GM13977 (cell line): ENCODE data around the gene CUL3.
"Not testable (repeated sequence)": the region's sequence is repeated elsewhere in the genome, so short reads cannot be mapped to it uniquely, and the experiment has no call there.

Source experiments
- DNase-seq: peaks from one replicate; pipeline ENCODE4 v3.0.0; 2012; ENCODE audit warnings: low spot score
- in situ Hi-C: fragments of 300-500 bp; cut with MboI; formaldehyde crosslinking; loops from one replicate; pipeline ENCODE4 v1.12.0; 2022; ENCODE audit warnings: low sequenced_read_pairs, low pct_unique_long_range_greater_than_20kb, mixed read lengths, inconsistent platforms; ENCODE audit not compliant: unreplicated experiment
- TF ChIP-seq, protein P1 (sequence below): IDR thresholded peaks from 2 replicates; pipeline ENCODE4 v1.5.1; 2012; ENCODE audit warnings: mild to moderate bottlenecking, control low read depth; ENCODE audit not compliant: insufficient read depth; ENCODE audit errors: extremely low read depth, missing control alignments

The CUL3 gene

DNA sequence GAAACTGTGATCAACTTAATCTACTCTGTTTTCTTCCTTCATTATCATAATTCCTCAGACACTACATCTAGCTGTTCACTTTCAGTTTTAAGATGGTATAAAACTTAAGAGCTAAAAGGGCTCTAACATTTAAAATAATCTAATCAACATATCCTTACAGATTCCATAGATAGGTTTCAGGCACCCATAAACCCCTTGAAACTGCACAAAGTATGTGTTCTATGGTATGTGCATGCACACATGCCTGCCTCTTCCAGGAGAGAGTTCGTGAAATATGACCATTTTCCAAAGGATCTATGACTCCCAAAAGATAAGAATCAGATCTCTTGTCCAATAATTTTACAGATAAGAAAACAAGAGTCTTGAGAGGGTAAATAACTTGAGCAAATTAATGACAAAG lies 59.4 kb downstream of the CUL3 start:
- TF ChIP-seq, protein P1, sequence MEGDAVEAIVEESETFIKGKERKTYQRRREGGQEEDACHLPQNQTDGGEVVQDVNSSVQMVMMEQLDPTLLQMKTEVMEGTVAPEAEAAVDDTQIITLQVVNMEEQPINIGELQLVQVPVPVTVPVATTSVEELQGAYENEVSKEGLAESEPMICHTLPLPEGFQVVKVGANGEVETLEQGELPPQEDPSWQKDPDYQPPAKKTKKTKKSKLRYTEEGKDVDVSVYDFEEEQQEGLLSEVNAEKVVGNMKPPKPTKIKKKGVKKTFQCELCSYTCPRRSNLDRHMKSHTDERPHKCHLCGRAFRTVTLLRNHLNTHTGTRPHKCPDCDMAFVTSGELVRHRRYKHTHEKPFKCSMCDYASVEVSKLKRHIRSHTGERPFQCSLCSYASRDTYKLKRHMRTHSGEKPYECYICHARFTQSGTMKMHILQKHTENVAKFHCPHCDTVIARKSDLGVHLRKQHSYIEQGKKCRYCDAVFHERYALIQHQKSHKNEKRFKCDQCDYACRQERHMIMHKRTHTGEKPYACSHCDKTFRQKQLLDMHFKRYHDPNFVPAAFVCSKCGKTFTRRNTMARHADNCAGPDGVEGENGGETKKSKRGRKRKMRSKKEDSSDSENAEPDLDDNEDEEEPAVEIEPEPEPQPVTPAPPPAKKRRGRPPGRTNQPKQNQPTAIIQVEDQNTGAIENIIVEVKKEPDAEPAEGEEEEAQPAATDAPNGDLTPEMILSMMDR: no peak
- in situ Hi-C loops: no loop called here
- no peak for DNase-seq

DNA sequence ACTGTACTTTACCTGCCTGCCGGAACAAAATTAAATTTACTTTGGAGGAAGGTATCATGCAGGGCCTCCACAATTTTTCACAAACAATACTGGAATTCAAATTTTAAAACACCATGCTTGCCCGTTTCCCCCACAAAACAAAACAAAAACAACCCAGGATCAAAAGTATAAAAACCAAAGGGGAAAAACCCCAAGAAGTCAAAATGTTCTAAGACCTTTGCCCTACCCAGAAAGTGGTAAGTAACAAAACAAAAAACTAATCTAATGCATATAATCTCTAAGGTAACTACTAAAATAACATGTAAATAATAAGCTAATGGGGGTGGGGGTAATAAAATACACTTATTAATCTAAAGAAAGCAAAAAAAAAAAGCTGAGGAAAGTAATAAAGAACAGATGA lies 60.5 kb downstream of the CUL3 start:
- TF ChIP-seq, protein P1: no peak
- in situ Hi-C loops: no loop called here

DNA sequence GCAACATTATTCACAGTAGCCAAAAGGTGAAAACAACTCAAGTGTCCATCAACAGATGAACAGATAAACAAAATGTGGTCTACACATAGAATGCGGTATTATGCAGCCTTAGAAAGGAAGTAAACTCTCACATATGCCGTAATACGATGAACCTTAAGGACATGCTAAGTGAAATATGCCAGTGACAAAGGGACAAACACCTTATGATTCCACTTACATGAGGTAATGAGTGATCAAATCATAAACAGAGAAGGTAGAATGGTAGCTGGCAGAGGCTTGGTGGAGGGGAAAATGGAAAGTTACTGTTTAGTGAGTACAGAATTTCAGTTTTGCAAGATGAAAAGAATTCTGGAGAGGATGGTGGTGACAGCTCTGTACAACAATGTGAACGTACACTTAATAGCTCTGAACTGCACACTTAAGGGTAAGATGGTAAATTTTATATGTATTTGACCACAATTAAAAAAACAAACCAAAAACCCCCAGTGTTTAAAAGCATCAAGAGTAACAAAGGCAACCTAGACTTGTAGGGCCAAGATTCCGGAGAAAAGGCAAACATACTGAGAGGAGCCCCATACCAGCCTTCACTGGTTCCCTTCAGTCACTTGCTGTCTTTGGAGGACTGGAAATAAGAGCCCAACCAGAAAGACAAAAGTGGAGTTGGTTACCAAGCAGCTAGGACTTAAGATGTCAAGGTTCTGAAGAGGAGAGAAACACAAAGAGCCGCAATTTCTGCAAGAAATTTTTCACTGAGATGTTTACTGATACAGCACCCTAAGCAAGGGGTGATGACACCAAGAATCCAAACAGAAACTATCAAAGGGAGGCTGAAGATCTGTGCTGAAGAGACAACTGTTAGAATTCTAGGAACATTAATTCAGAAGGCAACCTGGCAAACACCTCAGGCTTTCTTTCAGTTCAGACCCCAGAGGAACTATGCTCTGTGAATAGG lies 61.3 kb downstream of the CUL3 start:
- DNase-seq: no peak
- TF ChIP-seq, protein P1: no peak
- in situ Hi-C loops: no loop called here

More for the DNA sequence above, 60.5 kb downstream of the CUL3 start:
- no peak for DNase-seq

DNA sequence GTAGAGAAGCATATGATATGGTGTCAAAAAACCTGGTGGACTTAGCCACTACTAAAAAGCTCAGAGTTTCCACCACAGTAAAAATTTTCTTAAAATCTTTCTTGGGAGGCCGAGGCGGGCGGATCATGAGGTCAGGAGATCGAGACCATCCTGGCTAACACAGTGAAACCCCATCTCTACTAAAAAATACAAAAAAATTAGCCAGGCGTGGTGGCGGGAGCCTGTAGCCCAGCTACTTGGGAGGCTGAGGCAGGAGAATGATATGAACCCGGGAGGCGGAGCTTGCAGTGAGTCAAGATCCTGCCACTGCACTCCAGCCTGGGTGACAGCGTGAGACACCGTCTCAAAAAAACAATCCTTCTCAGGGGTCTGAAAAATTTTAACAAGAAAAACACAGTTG lies 62.7 kb downstream of the CUL3 start:
- in situ Hi-C loops, DNase-seq: not testable (repeated sequence)

DNA sequence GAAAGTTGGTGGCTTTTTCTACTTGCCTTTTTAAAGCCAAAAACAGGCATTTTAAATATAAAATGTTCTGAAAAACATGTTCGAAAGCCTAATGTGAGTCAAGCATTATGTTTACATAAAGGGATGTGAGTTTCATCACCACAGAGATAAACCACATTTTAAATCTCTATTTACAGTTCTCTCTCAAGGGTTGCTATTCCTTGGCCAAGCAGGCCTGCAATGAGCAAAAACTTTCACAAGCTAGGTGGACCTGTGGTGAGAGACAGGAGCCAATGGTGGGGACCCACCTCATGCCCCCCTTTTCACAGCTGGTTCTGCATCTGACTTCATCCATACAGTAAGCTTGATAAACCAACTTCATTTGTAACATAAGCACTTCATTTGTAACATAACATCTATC lies 65.1 kb downstream of the CUL3 start:
- in situ Hi-C loops: no loop called here
- TF ChIP-seq, protein P1: no peak
- DNase-seq: peak; percentile 34

DNA sequence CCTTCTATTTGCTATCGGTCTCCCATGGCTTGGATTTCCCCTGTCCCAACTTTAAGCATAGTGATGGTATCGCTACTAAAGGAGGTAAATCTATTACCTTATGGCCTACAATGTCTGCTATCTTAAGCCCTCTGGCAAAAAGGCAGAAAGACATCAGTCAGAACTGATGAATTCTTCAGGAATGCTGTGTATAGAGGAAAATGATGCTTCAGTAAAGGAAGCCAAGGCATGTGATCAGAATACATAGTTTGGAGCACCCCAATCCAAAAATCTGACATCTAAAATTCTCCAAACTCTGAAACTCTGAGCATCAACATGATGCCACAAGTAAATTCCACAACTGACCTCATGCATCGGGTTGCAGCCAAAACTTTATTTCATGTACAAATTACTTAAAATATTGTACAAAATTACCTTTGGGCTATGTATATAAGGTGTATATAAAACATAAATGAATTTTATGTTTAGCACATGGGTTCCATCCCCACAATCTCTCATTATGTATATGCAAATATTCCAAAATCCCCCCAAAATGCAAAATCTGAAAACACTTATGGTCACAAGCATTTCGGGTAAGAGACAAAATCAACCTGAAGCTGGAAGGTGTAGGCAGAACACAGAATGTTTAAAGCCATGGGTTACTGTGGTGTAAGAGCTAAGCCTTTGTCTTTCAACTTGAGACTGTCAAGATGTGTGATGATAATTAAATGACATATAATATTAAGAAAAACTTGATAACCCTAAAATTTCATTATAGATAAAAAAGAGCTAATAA lies 66.2 kb downstream of the CUL3 start:
- in situ Hi-C loops: no loop called here
- TF ChIP-seq, protein P1: no peak
- DNase-seq: no peak

DNA sequence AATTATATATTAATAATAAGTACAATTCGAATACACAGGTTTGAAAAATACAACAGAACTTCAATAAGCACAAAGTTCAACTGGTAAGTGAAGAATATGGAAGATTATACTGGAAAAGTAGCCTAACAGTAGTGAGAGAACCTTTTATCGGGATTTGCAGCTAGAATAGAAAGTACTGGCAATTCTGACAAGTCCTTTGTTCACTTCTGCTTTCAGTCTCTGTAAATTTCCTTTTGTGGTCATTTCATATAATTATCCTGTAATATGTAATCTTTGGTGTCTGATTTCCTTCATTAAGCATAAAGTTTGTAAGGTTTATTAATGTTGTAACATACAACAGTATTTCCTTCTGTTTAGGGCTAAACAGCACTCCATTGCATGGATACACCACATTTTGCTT lies 67.2 kb downstream of the CUL3 start:
- no peak for DNase-seq
- TF ChIP-seq, protein P1: no peak
- in situ Hi-C loops: no loop called here

DNA sequence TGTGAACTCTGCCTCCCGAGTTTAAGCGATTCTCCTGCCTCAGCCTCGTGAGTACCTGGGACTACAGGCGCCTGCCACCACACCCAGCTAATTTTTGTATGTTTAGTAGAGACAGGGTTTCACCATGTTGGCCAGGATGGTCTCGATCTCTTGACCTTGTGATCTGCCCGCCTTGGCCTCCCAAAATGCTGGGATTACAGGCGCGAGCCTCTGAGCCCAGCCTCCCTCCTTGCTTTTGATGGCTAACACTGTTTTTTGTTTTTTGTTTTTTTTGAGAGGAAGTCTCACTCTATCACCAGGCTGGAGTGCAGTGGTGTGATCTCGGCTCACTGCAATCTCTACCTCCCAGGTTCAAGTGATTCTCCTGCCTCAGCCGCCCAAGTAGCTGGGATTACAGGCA lies 68.8 kb downstream of the CUL3 start:
- DNase-seq, in situ Hi-C loops: not testable (repeated sequence)
